Tibial nerve (tissue), 4 donors: Measurements from ENCODE around the gene PRKCG. TPM values are rescaled to one million over a fixed set of nuclear protein-coding genes. Genes with fewer than 3 reads are reported as not detected.
"Not testable (repeated sequence)": the region's sequence is repeated elsewhere in the genome, so short reads cannot be mapped to it uniquely, and the experiment has no call there.

ENCODE experiments used
- DNase-seq, 2 donors: peaks; one replicate each; pipeline ENCODE4 v3.0.0-alpha.2; 2019; ENCODE audit warnings: low spot score in 2 of 2
- H3K27ac ChIP-seq, 4 donors: fragments of 200-600 bp; sonication (generic) in 3 of 4; one replicate each; pipeline ENCODE4 v1.5.1; 2017 to 2019; ENCODE audit warnings: mild to moderate bottlenecking in 1 of 4
- H3K27me3 ChIP-seq, 2 donors: fragments of 200-600 bp; sonication (generic) in 1 of 2; one replicate each; pipeline versions ENCODE4 v1.5.1 to v1.6.0; 2017 to 2019
- H3K36me3 ChIP-seq, 3 donors: fragments of 200-600 bp; sonication (generic); one replicate each; pipeline ENCODE4 v1.5.1; 2018 to 2019
- H3K4me1 ChIP-seq, 4 donors: fragments of 200-600 bp; sonication (generic) in 3 of 4; one replicate each; pipeline ENCODE4 v1.5.1; 2017 to 2019
- H3K4me3 ChIP-seq, 4 donors: fragments of 200-600 bp; sonication (generic) in 3 of 4; one replicate each; pipeline ENCODE4 v1.5.1; 2017 to 2019; ENCODE audit warnings: mild to moderate bottlenecking in 1 of 4, moderate library complexity in 1 of 4
- H3K9me3 ChIP-seq, 4 donors: fragments of 200-600 bp; sonication (generic) in 3 of 4; one replicate each; pipeline ENCODE4 v1.5.1; 2017 to 2019
- CTCF ChIP-seq, 5 experiments: fragments of 200-600 bp in 3 of 5; fragments of 450-650 bp in 2 of 5; sonication (generic) in 3 of 5; IDR thresholded peaks; one replicate each; pipeline ENCODE4 v1.5.1; 2016 to 2019; ENCODE audit warnings: antibody characterized with exemption in 5 of 5, mild to moderate bottlenecking in 3 of 5, moderate library complexity in 2 of 5
- EP300 ChIP-seq, 2 donors: sonication (generic); formaldehyde crosslinking; IDR thresholded peaks; one replicate each; pipeline ENCODE4 v1.6.1; 2017; ENCODE audit warnings: antibody characterized with exemption in 2 of 2, mild to moderate bottlenecking in 1 of 2
- POLR2A ChIP-seq, 2 donors: fragments of 450-650 bp; IDR thresholded peaks; one replicate each; pipeline ENCODE4 v1.6.1; 2017; ENCODE audit warnings: antibody characterized with exemption in 2 of 2, mild to moderate bottlenecking in 2 of 2, moderate library complexity in 2 of 2
- WGBS, 2 donors: methylation state at CpG; one replicate each; pipeline ENCODE4 v1.1.5; 2018; 5-methylcytosine and 5-hydroxymethylcytosine counted together
- total RNA-seq, 4 donors: library from RNA; depleted of rRNA; stranded (reverse); fragments of >200 nt; gene quantifications; one replicate each; pipeline ENCODE4 v1.1.0, GENCODE V29; 2016

PRKCG gene
- total RNA-seq, 4 donors from 2014 or later: not detected

GRCh38 chr19:53944416-53944815 lies 62.4 kb downstream of the PRKCG start:
- Histone ChIP-seq H3K27me3 (peaks cover 0 to 36% of the 10 kb centered on the region in 2 donors), H3K4me3 (no peak overlapping the region), H3K9me3 (peaks cover 0 to 28% (median 0%) of the 10 kb centered on the region in 4 donors), H3K27ac (no peak overlapping the region), H3K36me3 (no peaks in the 10 kb centered on the region), H3K4me1 (no peaks in the 10 kb centered on the region)
- 81 to 84% methylated on average over 4 of the region's 4 CpGs for WGBS, 2 donors
- TF ChIP-seq CTCF (IDR thresholded peaks at IDR 0.05): no peak
- no peak for TF ChIP-seq POLR2A (IDR thresholded peaks at IDR 0.05)
- TF ChIP-seq EP300 (IDR thresholded peaks at IDR 0.05): no peak
- DNase-seq: no peak

GRCh38 chr19:53944933-53945332 lies 62.9 kb downstream of the PRKCG start:
- peaks cover 0 to 36% of the 10 kb centered on the region in 2 donors for H3K27me3 ChIP-seq
- H3K9me3 ChIP-seq: peaks cover 0 to 23% (median 0%) of the 10 kb centered on the region in 4 donors
- WGBS, 2 donors: 88 to 89% methylated on average over 4 of the region's 4 CpGs
- H3K27ac ChIP-seq: no peak overlapping the region
- TF ChIP-seq POLR2A (IDR thresholded peaks at IDR 0.05): no peak
- TF ChIP-seq EP300 (IDR thresholded peaks at IDR 0.05): no peak
- TF ChIP-seq CTCF (IDR thresholded peaks at IDR 0.05): no peak
- no peak for DNase-seq
- no peaks in the 10 kb centered on the region for H3K36me3 ChIP-seq
- no peak overlapping the region for H3K4me3 ChIP-seq
- H3K4me1 ChIP-seq: no peaks in the 10 kb centered on the region

- no peaks in the 10 kb centered on the region for H3K36me3 ChIP-seq
- 50 to 52% methylated on average over 9 of the region's 9 CpGs for WGBS, 2 donors
- H3K4me1 ChIP-seq: no peaks in the 10 kb centered on the region
- H3K4me3 ChIP-seq: no peak overlapping the region
- H3K27ac ChIP-seq: no peak overlapping the region
- TF ChIP-seq EP300 (IDR thresholded peaks at IDR 0.05) (no peak), CTCF (IDR thresholded peaks at IDR 0.05) (no peak), POLR2A (IDR thresholded peaks at IDR 0.05) (no peak)
- H3K9me3 ChIP-seq: peaks cover 0 to 19% (median 0%) of the 10 kb centered on the region in 4 donors
- peaks cover 0 to 36% of the 10 kb centered on the region in 2 donors for H3K27me3 ChIP-seq
- no peak for DNase-seq
Measured at GRCh38 chr19:53945441-53945840, 63.4 kb downstream of the PRKCG start.

- Histone ChIP-seq H3K27me3 (peaks cover 0 to 34% of the 10 kb centered on the region in 2 donors), H3K9me3 (peaks cover 0 to 16% (median 0%) of the 10 kb centered on the region in 4 donors), H3K27ac (no peak overlapping the region), H3K4me3 (no peak overlapping the region), H3K4me1 (no peaks in the 10 kb centered on the region), H3K36me3 (no peaks in the 10 kb centered on the region)
- TF ChIP-seq POLR2A (IDR thresholded peaks at IDR 0.05): no peak
- no peak for TF ChIP-seq CTCF (IDR thresholded peaks at IDR 0.05)
- no peak for TF ChIP-seq EP300 (IDR thresholded peaks at IDR 0.05)
- WGBS, 2 donors: 96 to 99% methylated on average over 2 of the region's 2 CpGs
- DNase-seq: no peak
Measured at GRCh38 chr19:53945998-53946397, 64.0 kb downstream of the PRKCG start.

GRCh38 chr19:53947624-53948023 lies 65.6 kb downstream of the PRKCG start:
- Histone ChIP-seq H3K4me1 (no peaks in the 10 kb centered on the region), H3K27ac (no peak overlapping the region), H3K4me3 (no peak overlapping the region), H3K27me3 (peaks cover 0 to 18% of the 10 kb centered on the region in 2 donors), H3K9me3 (peaks cover 0 to 6% (median 0%) of the 10 kb centered on the region in 4 donors), H3K36me3 (no peaks in the 10 kb centered on the region)
- WGBS, 2 donors: 50 to 64% methylated on average over 5 of the region's 5 CpGs
- DNase-seq: no peak
- no peak for TF ChIP-seq POLR2A (IDR thresholded peaks at IDR 0.05)
- TF ChIP-seq EP300 (IDR thresholded peaks at IDR 0.05): no peak
- TF ChIP-seq CTCF (IDR thresholded peaks at IDR 0.05): no peak

GRCh38 chr19:53948611-53949010 lies 66.6 kb downstream of the PRKCG start:
- DNase-seq, H3K36me3 ChIP-seq, H3K27me3 ChIP-seq, H3K9me3 ChIP-seq, H3K4me1 ChIP-seq, H3K27ac ChIP-seq, H3K4me3 ChIP-seq: not testable (repeated sequence)
- WGBS, 2 donors: 65 to 86% methylated on average over 5 of the region's 5 CpGs
